Neural crest cell (in vitro differentiated cells): Measurements from ENCODE around the gene DLEC1. TPM values are rescaled to one million over a fixed set of nuclear protein-coding genes. Genes with fewer than 3 reads are reported as not detected.
A peak's percentile ranks its signal among the peaks of the same experiment; 100 is the strongest.

ENCODE experiments used
- DNase-seq: peaks from one replicate; pipeline ENCODE4 v3.0.0; 2021; ENCODE audit warnings: low read depth, mixed read lengths, low spot score
- H3K27ac Mint-ChIP-seq: one replicate; pipeline ENCODE4 v1.8.0; 2021; ENCODE audit warnings: mild to moderate bottlenecking, mixed read lengths; ENCODE audit not compliant: unreplicated experiment
- H3K27me3 Mint-ChIP-seq: 2 replicates; pipeline ENCODE4 v1.8.0; 2021; ENCODE audit warnings: low read depth, mild to moderate bottlenecking, mixed read lengths
- H3K36me3 Mint-ChIP-seq: 2 replicates; pipeline ENCODE4 v1.8.0; 2021; ENCODE audit warnings: low read depth, mild to moderate bottlenecking, mixed read lengths
- H3K4me1 Mint-ChIP-seq: 2 replicates; pipeline ENCODE4 v1.8.0; 2021; ENCODE audit warnings: mixed read lengths
- H3K4me3 Mint-ChIP-seq: one replicate; pipeline ENCODE4 v1.8.0; 2021; ENCODE audit warnings: mild to moderate bottlenecking, mixed read lengths
- H3K9me3 Mint-ChIP-seq: 2 replicates; pipeline ENCODE4 v1.8.0; 2021; ENCODE audit warnings: mixed read lengths
- total RNA-seq: library from RNA; stranded (reverse); gene quantifications from 2 replicates; pipeline ENCODE4 v1.2.1, GENCODE V29; 2021
- TF ChIP-seq, protein P1 (sequence below): fragments of 200-600 bp; sonication (generic); conservative IDR thresholded peaks from 2 replicates; pipeline ENCODE4 v1.5.0; 2021; ENCODE audit warnings: antibody characterized with exemption, mild to moderate bottlenecking

DLEC1 gene
- total RNA-seq, 1 donor from 2014 or later, result 1.3 TPM

- no peaks in the 10 kb centered on the region for H3K9me3 Mint-ChIP-seq
- TF ChIP-seq, protein P1, sequence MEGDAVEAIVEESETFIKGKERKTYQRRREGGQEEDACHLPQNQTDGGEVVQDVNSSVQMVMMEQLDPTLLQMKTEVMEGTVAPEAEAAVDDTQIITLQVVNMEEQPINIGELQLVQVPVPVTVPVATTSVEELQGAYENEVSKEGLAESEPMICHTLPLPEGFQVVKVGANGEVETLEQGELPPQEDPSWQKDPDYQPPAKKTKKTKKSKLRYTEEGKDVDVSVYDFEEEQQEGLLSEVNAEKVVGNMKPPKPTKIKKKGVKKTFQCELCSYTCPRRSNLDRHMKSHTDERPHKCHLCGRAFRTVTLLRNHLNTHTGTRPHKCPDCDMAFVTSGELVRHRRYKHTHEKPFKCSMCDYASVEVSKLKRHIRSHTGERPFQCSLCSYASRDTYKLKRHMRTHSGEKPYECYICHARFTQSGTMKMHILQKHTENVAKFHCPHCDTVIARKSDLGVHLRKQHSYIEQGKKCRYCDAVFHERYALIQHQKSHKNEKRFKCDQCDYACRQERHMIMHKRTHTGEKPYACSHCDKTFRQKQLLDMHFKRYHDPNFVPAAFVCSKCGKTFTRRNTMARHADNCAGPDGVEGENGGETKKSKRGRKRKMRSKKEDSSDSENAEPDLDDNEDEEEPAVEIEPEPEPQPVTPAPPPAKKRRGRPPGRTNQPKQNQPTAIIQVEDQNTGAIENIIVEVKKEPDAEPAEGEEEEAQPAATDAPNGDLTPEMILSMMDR, result no peak
- peaks cover 22% of the 10 kb centered on the region for H3K4me1 Mint-ChIP-seq
- no peaks in the 10 kb centered on the region for H3K27me3 Mint-ChIP-seq
- H3K27ac Mint-ChIP-seq, result no peak overlapping the region
- H3K36me3 Mint-ChIP-seq, result peaks cover 6% of the 10 kb centered on the region
- DNase-seq, result no peak
- no peak overlapping the region for H3K4me3 Mint-ChIP-seq
Observed at GRCh38 chr3:38021196-38021595, 17.8 kb upstream of the DLEC1 start.

GRCh38 chr3:38022301-38022700 lies 16.7 kb upstream of the DLEC1 start:
- no peaks in the 10 kb centered on the region for H3K36me3 Mint-ChIP-seq
- H3K4me3 Mint-ChIP-seq, result peak overlapping the region; percentile 60
- H3K4me1 Mint-ChIP-seq, result peaks cover 22% of the 10 kb centered on the region
- TF ChIP-seq, protein P1, result no peak
- H3K27ac Mint-ChIP-seq, result no peak overlapping the region
- no peaks in the 10 kb centered on the region for H3K9me3 Mint-ChIP-seq
- DNase-seq, result no peak
- peaks cover 1% of the 10 kb centered on the region for H3K27me3 Mint-ChIP-seq

- Mint-ChIP-seq H3K9me3 (no peaks in the 10 kb centered on the region), H3K27ac (no peak overlapping the region), H3K36me3 (no peaks in the 10 kb centered on the region), H3K4me1 (peaks cover 26% of the 10 kb centered on the region), H3K4me3 (peak overlapping the region; percentile 97), H3K27me3 (peaks cover 7% of the 10 kb centered on the region)
- TF ChIP-seq, protein P1, result no peak
- DNase-seq, result no peak
Observed at GRCh38 chr3:38022896-38023709, 15.9 kb upstream of the DLEC1 start.

- Mint-ChIP-seq H3K27me3 (peaks cover 17% of the 10 kb centered on the region), H3K27ac (no peak overlapping the region), H3K36me3 (no peaks in the 10 kb centered on the region), H3K4me3 (peak overlapping the region; percentile 95), H3K4me1 (peaks cover 32% of the 10 kb centered on the region), H3K9me3 (no peaks in the 10 kb centered on the region)
- TF ChIP-seq, protein P1, result no peak
- no peak for DNase-seq
Observed at GRCh38 chr3:38026856-38027255, 12.2 kb upstream of the DLEC1 start.

GRCh38 chr3:38027466-38028465 lies 11.2 kb upstream of the DLEC1 start:
- Mint-ChIP-seq H3K4me1 (peaks cover 32% of the 10 kb centered on the region), H3K27me3 (peaks cover 17% of the 10 kb centered on the region), H3K27ac (no peak overlapping the region), H3K9me3 (no peaks in the 10 kb centered on the region), H3K36me3 (no peaks in the 10 kb centered on the region), H3K4me3 (peak overlapping the region; percentile 95)
- TF ChIP-seq, protein P1, result no peak
- no peak for DNase-seq
